Measurements from ENCODE around the gene CUTA.

CUTA gene

GRCh38 chr6:33430991-33431879 is 13.3 kb upstream of the CUTA start (continued):
- TF ChIP-seq PRDM10 (tag by site-specific recombination; IDR thresholded peaks at IDR 0.05) (peak; percentile 96), ZNF677 (tag by site-specific recombination; IDR thresholded peaks at IDR 0.05) (no peak), KLF10 (tag by site-specific recombination; IDR thresholded peaks at IDR 0.05) (no peak), ZNF610 (tag by site-specific recombination; IDR thresholded peaks at IDR 0.05; ENCODE audit: borderline replicate concordance) (no peak), ZNF280C (tag by site-specific recombination; IDR thresholded peaks at IDR 0.05) (no peak), ZNF654 (tag by site-specific recombination; IDR thresholded peaks at IDR 0.05; ENCODE audit: low read depth) (no peak), RBAK (tag by site-specific recombination; IDR thresholded peaks at IDR 0.05) (no peak), ZBTB17 (tag by site-specific recombination; IDR thresholded peaks at IDR 0.05) (peak; percentile 74), ZNF449 (tag by site-specific recombination; IDR thresholded peaks at IDR 0.05) (no peak), ZNF707 (tag by site-specific recombination; IDR thresholded peaks at IDR 0.05) (no peak), IKZF3 (tag by site-specific recombination; IDR thresholded peaks at IDR 0.05) (no peak), ZNF112 (tag by site-specific recombination; IDR thresholded peaks at IDR 0.05) (no peak), ZSCAN30 (tag by site-specific recombination; IDR thresholded peaks at IDR 0.05) (no peak), MYNN (tag by site-specific recombination; IDR thresholded peaks at IDR 0.05; ENCODE audit: borderline replicate concordance) (no peak), ZBTB44 (tag by site-specific recombination; IDR thresholded peaks at IDR 0.05) (no peak; the same call in 1 of the 2 replicates), KLF17 (tag by site-specific recombination; IDR thresholded peaks at IDR 0.05) (no peak), SETDB1 (IDR thresholded peaks at IDR 0.05; ENCODE audit: insufficient read length, low read length) (no peak), ZNF341 (tag by site-specific recombination; IDR thresholded peaks at IDR 0.05; ENCODE audit: low read depth) (peak; percentile 99), ZNF398 (tag by site-specific recombination; IDR thresholded peaks at IDR 0.05) (peak; percentile 82), ZNF138 (tag by site-specific recombination; IDR thresholded peaks at IDR 0.05; ENCODE audit: borderline replicate concordance) (no peak), ZNF629 (tag by site-specific recombination; IDR thresholded peaks at IDR 0.05) (no peak; the same call in 1 of the 2 replicates), WT1 (tag by site-specific recombination; IDR thresholded peaks at IDR 0.05) (no peak), GLIS1 (tag by site-specific recombination; IDR thresholded peaks at IDR 0.05) (0 out of 2 replicates have a peak, but pooled peaks have one; percentile 6), ZNF791 (tag by site-specific recombination; IDR thresholded peaks at IDR 0.05) (no peak), ZNF521 (tag by site-specific recombination; IDR thresholded peaks at IDR 0.05) (no peak), ZNF664 (tag by site-specific recombination; IDR thresholded peaks at IDR 0.05) (no peak), ZNF843 (tag by site-specific recombination; IDR thresholded peaks at IDR 0.05) (0 out of 2 replicates have a peak, but pooled peaks have one; percentile 19), ZNF140 (tag by site-specific recombination; IDR thresholded peaks at IDR 0.05) (no peak)

Data from HEK293 (cell line).